ENCODE data around the gene KLHDC7A.

DNA sequence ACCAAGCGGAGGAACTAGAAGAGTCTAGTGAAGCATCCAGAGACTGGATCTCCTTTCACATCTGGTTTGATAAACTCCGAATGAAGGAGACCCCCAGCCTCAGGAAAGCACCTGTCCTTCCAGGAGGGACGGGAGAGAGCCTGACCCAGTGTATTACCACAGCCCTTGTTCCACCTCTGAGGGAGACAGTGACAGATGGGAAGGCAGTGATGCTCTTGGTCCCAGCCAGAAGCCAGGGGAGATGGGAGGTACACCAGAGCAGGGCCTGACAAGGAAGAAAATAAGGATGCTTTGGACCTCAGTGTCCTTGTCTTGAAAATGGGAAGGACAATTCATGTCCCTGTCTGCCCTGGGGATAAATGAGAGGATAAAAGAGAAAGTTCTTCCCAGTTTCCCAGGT, 3.5 kb downstream of the KLHDC7A start:
- TF ChIP-seq ELF4 (IDR thresholded peaks at IDR 0.05) (no peak), TARDBP (IDR thresholded peaks at IDR 0.05) (no peak), LEF1 (IDR thresholded peaks at IDR 0.05; ENCODE audit: borderline replicate concordance) (no peak), FOXA1 (IDR thresholded peaks at IDR 0.05) (no peak), L3MBTL2 (conservative IDR thresholded peaks at IDR 0.05) (no peak), BHLHE40 (IDR thresholded peaks at IDR 0.05; ENCODE audit: borderline replicate concordance) (no peak)
- TF ChIP-seq, protein P1, sequence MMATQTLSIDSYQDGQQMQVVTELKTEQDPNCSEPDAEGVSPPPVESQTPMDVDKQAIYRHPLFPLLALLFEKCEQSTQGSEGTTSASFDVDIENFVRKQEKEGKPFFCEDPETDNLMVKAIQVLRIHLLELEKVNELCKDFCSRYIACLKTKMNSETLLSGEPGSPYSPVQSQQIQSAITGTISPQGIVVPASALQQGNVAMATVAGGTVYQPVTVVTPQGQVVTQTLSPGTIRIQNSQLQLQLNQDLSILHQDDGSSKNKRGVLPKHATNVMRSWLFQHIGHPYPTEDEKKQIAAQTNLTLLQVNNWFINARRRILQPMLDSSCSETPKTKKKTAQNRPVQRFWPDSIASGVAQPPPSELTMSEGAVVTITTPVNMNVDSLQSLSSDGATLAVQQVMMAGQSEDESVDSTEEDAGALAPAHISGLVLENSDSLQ (IDR thresholded peaks at IDR 0.05), result no peak
